IMR-90 (cell line): Measurements from ENCODE around the gene P2RY2. TPM values are rescaled to one million over a fixed set of nuclear protein-coding genes. Genes with fewer than 3 reads are reported as not detected.

ENCODE experiments used
- ATAC-seq: fragments of 200-7000 bp; cut with Tn5 transposase; 2 replicates; pipeline ENCODE4 v1.9.1; 2020; ENCODE audit warnings: low read depth, mild to moderate bottlenecking, moderate library complexity
- BruUV-seq: library from RNA; stranded (reverse); fragments of 400-500 nt; replicated peaks from 2 replicates; lab custom pipeline; 2021; lab: Mats Ljungman, UMichigan
- CTCF ChIA-PET: fragments of 300-600 bp; formaldehyde crosslinking; extraction: SDS; loops from one replicate; lab custom pipeline; 2021; ENCODE audit warnings: antibody characterized with exemption; lab: Yijun Ruan, JAX
- POLR2A ChIA-PET: fragments of 300-600 bp; sonication (Branson Sonifier 250); formaldehyde crosslinking; loops from one replicate; lab custom pipeline; 2022; ENCODE audit warnings: antibody characterized with exemption; ENCODE audit not compliant: unreplicated experiment; lab: Charles Lee
- DNase-seq: peaks from one replicate; pipeline ENCODE4 v3.0.0; 2013
- H2AFZ ChIP-seq: replicated peaks from 2 replicates; pipeline ENCODE3; 2013; ENCODE audit warnings: low read length, mild to moderate bottlenecking; ENCODE audit not compliant: poor library complexity
- H2AK5ac ChIP-seq: 2 replicates; pipeline ENCODE4 v1.6.1; 2013; ENCODE audit warnings: low read depth, low read length, inconsistent platforms
- H2AK9ac ChIP-seq: replicated peaks from 2 replicates; pipeline ENCODE3; 2013; ENCODE audit warnings: mild to moderate bottlenecking, low read depth, low read length, moderate library complexity; ENCODE audit not compliant: poor library complexity
- H2BK120ac ChIP-seq: 2 replicates; pipeline ENCODE4 v1.6.1; 2013; ENCODE audit warnings: low read depth, low read length, inconsistent platforms
- H2BK15ac ChIP-seq: 3 replicates; pipeline ENCODE4 v1.6.1; 2013; ENCODE audit warnings: low read depth, low read length, inconsistent platforms
- H2BK20ac ChIP-seq: 2 replicates; pipeline ENCODE4 v1.6.1; 2013; ENCODE audit warnings: low read depth, mild to moderate bottlenecking, inconsistent platforms, low read length, moderate library complexity
- H2BK5ac ChIP-seq: 2 replicates; pipeline ENCODE4 v1.6.1; 2013; ENCODE audit warnings: mild to moderate bottlenecking, low read depth, low read length, inconsistent platforms; ENCODE audit not compliant: poor library complexity, severe bottlenecking
- H3K14ac ChIP-seq: replicated peaks from 2 replicates; pipeline ENCODE4 v1.6.1; 2013; ENCODE audit warnings: low read depth, low read length, inconsistent platforms
- H3K18ac ChIP-seq: 2 replicates; pipeline ENCODE4 v1.6.1; 2013; ENCODE audit warnings: low read depth, low read length, control low read depth
- H3K23ac ChIP-seq: 2 replicates; pipeline ENCODE4 v1.6.1; 2013; ENCODE audit warnings: low read depth, low read length, inconsistent platforms
- H3K27ac ChIP-seq: 2 replicates; pipeline ENCODE4 v1.5.1; 2013; ENCODE audit warnings: mild to moderate bottlenecking, control low read depth, low read length; ENCODE audit not compliant: insufficient read depth
- H3K27me3 ChIP-seq: 2 replicates; pipeline ENCODE4 v1.6.1; 2013; ENCODE audit warnings: low read length; ENCODE audit not compliant: control insufficient read depth, insufficient read depth
- H3K36me3 ChIP-seq: 2 replicates; pipeline ENCODE4 v1.6.1; 2013; ENCODE audit warnings: low read length, mixed read lengths; ENCODE audit not compliant: control insufficient read depth, insufficient read depth
- H3K4ac ChIP-seq: 2 replicates; pipeline ENCODE4 v1.6.1; 2013; ENCODE audit warnings: low read depth, low read length, inconsistent platforms
- H3K4me1 ChIP-seq: 2 replicates; pipeline ENCODE4 v1.6.1; 2013; ENCODE audit warnings: low read length, mixed read lengths; ENCODE audit not compliant: control insufficient read depth, insufficient read depth
- H3K4me2 ChIP-seq: 2 replicates; pipeline ENCODE4 v1.6.1; 2013; ENCODE audit warnings: low read depth, mild to moderate bottlenecking, control low read depth, low read length, moderate library complexity
- H3K4me3 ChIP-seq: 2 replicates; pipeline ENCODE4 v1.5.1; 2013; ENCODE audit warnings: low read depth, mild to moderate bottlenecking, control low read depth, low read length, moderate library complexity; ENCODE audit not compliant: insufficient read depth
- H3K56ac ChIP-seq: 2 replicates; pipeline ENCODE4 v1.6.1; 2013; ENCODE audit warnings: low read length, inconsistent platforms; ENCODE audit not compliant: insufficient read depth; ENCODE audit errors: extremely low read depth
- H3K79me1 ChIP-seq, 2 experiments: 2 replicates each; pipeline ENCODE4 v1.6.1; 2013; ENCODE audit warnings: low read length in 2 of 2, inconsistent platforms in 1 of 2, low read depth in 1 of 2
- H3K9ac ChIP-seq: 2 replicates; pipeline ENCODE4 v1.6.1; 2013; ENCODE audit warnings: low read depth, low read length, control low read depth
- H3K9me1 ChIP-seq: 2 replicates; pipeline ENCODE4 v1.6.1; 2013; ENCODE audit warnings: low read length, inconsistent platforms; ENCODE audit not compliant: insufficient read depth
- H3K9me3 ChIP-seq: 2 replicates; pipeline ENCODE4 v1.6.1; 2013; ENCODE audit warnings: low read length; ENCODE audit not compliant: control insufficient read depth, insufficient read depth
- H4K20me1 ChIP-seq: 2 replicates; pipeline ENCODE4 v1.6.1; 2013; ENCODE audit warnings: low read length, inconsistent platforms; ENCODE audit not compliant: insufficient read depth
- H4K5ac ChIP-seq: 2 replicates; pipeline ENCODE4 v1.6.1; 2013; ENCODE audit warnings: mild to moderate bottlenecking, low read depth, low read length, control low read depth
- H4K8ac ChIP-seq, 2 experiments: 2 replicates each; pipeline ENCODE4 v1.6.1; 2013; ENCODE audit warnings: low read depth in 2 of 2, low read length in 2 of 2, control low read depth in 1 of 2, inconsistent platforms in 1 of 2
- H4K91ac ChIP-seq: 2 replicates; pipeline ENCODE4 v1.6.1; 2013; ENCODE audit warnings: low read depth, low read length, inconsistent platforms; ENCODE audit not compliant: insufficient read depth
- BHLHE40 ChIP-seq: fragments of 150-350 bp; IDR thresholded peaks from 2 replicates; pipeline ENCODE4 v1.6.1; 2016; ENCODE audit warnings: mild to moderate bottlenecking, low read depth, low read length
- CEBPB ChIP-seq: IDR thresholded peaks from 2 replicates; pipeline ENCODE4 v1.6.1; 2012; ENCODE audit warnings: low read depth, low read length, improper control_type of control experiment
- CHD1 ChIP-seq: IDR thresholded peaks from 2 replicates; pipeline ENCODE4 v1.6.1; 2012; ENCODE audit warnings: low read depth, low read length, improper control_type of control experiment
- ELK1 ChIP-seq: fragments of 150-350 bp; IDR thresholded peaks from 2 replicates; pipeline ENCODE4 v1.6.1; 2016; ENCODE audit warnings: low read depth, mild to moderate bottlenecking, low read length, moderate library complexity, borderline replicate concordance
- FOS ChIP-seq: fragments of 150-350 bp; IDR thresholded peaks from 2 replicates; pipeline ENCODE4 v1.6.1; 2016; ENCODE audit warnings: low read depth, low read length
- MAFK ChIP-seq: IDR thresholded peaks from 2 replicates; pipeline ENCODE4 v1.6.1; 2012; ENCODE audit warnings: low read depth, low read length, improper control_type of control experiment
- MAZ ChIP-seq: IDR thresholded peaks from 2 replicates; pipeline ENCODE4 v1.6.1; 2012; ENCODE audit warnings: low read depth, mild to moderate bottlenecking, low read length, improper control_type of control experiment, moderate library complexity, borderline replicate concordance
- NFE2L2 ChIP-seq: fragments of 150-350 bp; IDR thresholded peaks from 2 replicates; pipeline ENCODE4 v1.6.1; 2016; ENCODE audit warnings: low read depth, mild to moderate bottlenecking, low read length
- POLR2A ChIP-seq: IDR thresholded peaks from 2 replicates; pipeline ENCODE4 v1.6.1; 2012; ENCODE audit warnings: mild to moderate bottlenecking, low read depth, low read length
- RCOR1 ChIP-seq: IDR thresholded peaks from 2 replicates; pipeline ENCODE4 v1.6.1; 2012; ENCODE audit warnings: mild to moderate bottlenecking, low read length, improper control_type of control experiment; ENCODE audit not compliant: insufficient replicate concordance
- RFX5 ChIP-seq: IDR thresholded peaks from 2 replicates; pipeline ENCODE4 v1.8.0; 2012; ENCODE audit warnings: low read depth, mild to moderate bottlenecking, low read length, moderate library complexity
- SMC3 ChIP-seq: fragments of 150-350 bp; IDR thresholded peaks from 2 replicates; pipeline ENCODE4 v1.6.1; 2016; ENCODE audit warnings: low read depth, mild to moderate bottlenecking, antibody characterized with exemption, low read length, moderate library complexity
- WGBS, 2 experiments: methylation state at CpG; one replicate each; pipeline versions ENCODE4 v1.1.5 to v1.1.7; 2013; ENCODE audit warnings: missing lambda C conversion rate in 2 of 2; ENCODE audit not compliant: insufficient read length in 1 of 2; ENCODE audit errors: extremely low coverage in 2 of 2; 5-methylcytosine and 5-hydroxymethylcytosine counted together
- dilution Hi-C: fragments of 300-500 bp; cut with HindIII; formaldehyde crosslinking; loops from one replicate; pipeline ENCODE4 v1.14.3; 2018; ENCODE audit warnings: low sequenced_read_pairs; ENCODE audit not compliant: unreplicated experiment
- in situ Hi-C: fragments of 300-500 bp; cut with MboI; formaldehyde crosslinking; loops from 3 replicates; pipeline ENCODE4 v1.14.3; 2019; ENCODE audit warnings: low sequenced_read_pairs, inconsistent platforms, mixed read lengths
- intact Hi-C: fragments of 100-400 bp; cut with micrococcal nuclease; formaldehyde crosslinking; loops from 2 replicates; pipeline ENCODE4 v1.10.0; 2022
- polyA plus RNA-seq, 3 experiments: library from polyadenylated mRNA; depleted of rRNA; stranded (reverse); fragments of >200 nt; gene quantifications; 2 replicates each; pipeline ENCODE4 v1.2.3, GENCODE V29; 2012; ENCODE audit warnings: low replicate concordance in 1 of 3
- total RNA-seq: library from RNA; depleted of rRNA; stranded (reverse); fragments of >200 nt; gene quantifications from 2 replicates; pipeline ENCODE4 v1.2.3, GENCODE V29; 2012
- TF ChIP-seq, protein P1 (sequence below): conservative IDR thresholded peaks from 2 replicates; pipeline ENCODE4 v1.5.1; 2012; ENCODE audit warnings: mild to moderate bottlenecking, low read depth, low read length, improper control_type of control experiment
- TF ChIP-seq, protein P2 (sequence below): fragments of 150-350 bp; IDR thresholded peaks from 2 replicates; pipeline ENCODE4 v1.6.1; 2017; ENCODE audit warnings: mild to moderate bottlenecking, antibody characterized with exemption, low read length, low read depth

Gene P2RY2
- total and polyA plus RNA-seq, 2 of the 4 experiments (the other 2 are of a cell fraction) = not detected

DNA sequence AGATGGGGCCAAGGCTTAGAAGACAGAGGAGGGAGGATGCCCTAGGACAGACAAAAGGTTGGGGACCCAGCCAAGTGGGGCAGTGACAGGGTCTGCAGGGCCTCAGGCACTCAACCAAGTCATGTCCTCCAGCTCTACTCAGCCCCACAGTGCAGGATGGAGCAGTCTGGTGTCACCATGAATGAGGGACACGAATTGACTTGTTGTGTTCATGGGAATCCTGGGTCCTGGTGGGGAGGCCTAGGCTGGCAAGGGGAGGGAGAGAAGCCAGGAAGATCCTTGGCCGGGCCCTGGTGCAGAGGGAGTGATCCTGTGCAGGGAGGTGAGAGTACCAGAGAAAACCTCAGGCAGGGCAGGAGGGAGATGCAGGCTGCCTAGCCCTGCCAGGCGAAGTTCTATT lies 66.0 kb downstream of the P2RY2 start:
- H4K5ac ChIP-seq = no peak overlapping the region
- no peaks in the 10 kb centered on the region for H3K79me1 ChIP-seq
- H2BK120ac ChIP-seq = no peak overlapping the region
- no CpG with 5 or more reads among the region's 3 CpGs for WGBS, 2 experiments
- CTCF ChIA-PET = no interaction called here
- peaks cover 4% of the 10 kb centered on the region for H3K9me1 ChIP-seq
- no peak overlapping the region for H2BK5ac ChIP-seq
- H2AK9ac ChIP-seq = no peak overlapping the region
- H4K91ac ChIP-seq = no peak overlapping the region
- no peak overlapping the region for H2AK5ac ChIP-seq
- no peak overlapping the region for H3K23ac ChIP-seq
- no peaks in the 10 kb centered on the region for H4K20me1 ChIP-seq
- H3K27me3 ChIP-seq = peaks cover 16% of the 10 kb centered on the region; the same call in 1 of the 2 replicates
- H2BK15ac ChIP-seq = no peak overlapping the region
- H3K4ac ChIP-seq = no peak overlapping the region
- H3K9me3 ChIP-seq = no peaks in the 10 kb centered on the region
- ATAC-seq (no peak), DNase-seq (no peak)
- no TSS peak for BruUV-seq
- H3K27ac ChIP-seq = no peak overlapping the region
- intact Hi-C loops (no loop called here), in situ Hi-C loops (loop anchor here (10.0 kb wide), 1 partner anchor 559 kb away; no protein-coding TSS in a partner anchor), dilution Hi-C loops (no loop called here)
- no peak overlapping the region for H2AFZ ChIP-seq
- no peak overlapping the region for H3K18ac ChIP-seq
- H2BK20ac ChIP-seq = no peak overlapping the region
- no peaks in the 10 kb centered on the region for H3K36me3 ChIP-seq
- H3K4me1 ChIP-seq = peaks cover 5% of the 10 kb centered on the region
- H3K56ac ChIP-seq = no peak overlapping the region
- H3K14ac ChIP-seq = no peak overlapping the region
- no peak overlapping the region for H3K4me2 ChIP-seq
- POLR2A ChIA-PET = no interaction called here
- H3K9ac ChIP-seq = no peak overlapping the region
- no peak overlapping the region for H3K4me3 ChIP-seq
- no peak overlapping the region for H4K8ac ChIP-seq
- TF ChIP-seq SMC3 (no peak), FOS (no peak), POLR2A (no peak), MAFK (no peak), ELK1 (no peak), MAZ (no peak), RFX5 (no peak), NFE2L2 (no peak), CEBPB (no peak), CHD1 (no peak), BHLHE40 (no peak), RCOR1 (no peak)
- TF ChIP-seq, protein P1, sequence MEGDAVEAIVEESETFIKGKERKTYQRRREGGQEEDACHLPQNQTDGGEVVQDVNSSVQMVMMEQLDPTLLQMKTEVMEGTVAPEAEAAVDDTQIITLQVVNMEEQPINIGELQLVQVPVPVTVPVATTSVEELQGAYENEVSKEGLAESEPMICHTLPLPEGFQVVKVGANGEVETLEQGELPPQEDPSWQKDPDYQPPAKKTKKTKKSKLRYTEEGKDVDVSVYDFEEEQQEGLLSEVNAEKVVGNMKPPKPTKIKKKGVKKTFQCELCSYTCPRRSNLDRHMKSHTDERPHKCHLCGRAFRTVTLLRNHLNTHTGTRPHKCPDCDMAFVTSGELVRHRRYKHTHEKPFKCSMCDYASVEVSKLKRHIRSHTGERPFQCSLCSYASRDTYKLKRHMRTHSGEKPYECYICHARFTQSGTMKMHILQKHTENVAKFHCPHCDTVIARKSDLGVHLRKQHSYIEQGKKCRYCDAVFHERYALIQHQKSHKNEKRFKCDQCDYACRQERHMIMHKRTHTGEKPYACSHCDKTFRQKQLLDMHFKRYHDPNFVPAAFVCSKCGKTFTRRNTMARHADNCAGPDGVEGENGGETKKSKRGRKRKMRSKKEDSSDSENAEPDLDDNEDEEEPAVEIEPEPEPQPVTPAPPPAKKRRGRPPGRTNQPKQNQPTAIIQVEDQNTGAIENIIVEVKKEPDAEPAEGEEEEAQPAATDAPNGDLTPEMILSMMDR = no peak
- TF ChIP-seq, protein P2, sequence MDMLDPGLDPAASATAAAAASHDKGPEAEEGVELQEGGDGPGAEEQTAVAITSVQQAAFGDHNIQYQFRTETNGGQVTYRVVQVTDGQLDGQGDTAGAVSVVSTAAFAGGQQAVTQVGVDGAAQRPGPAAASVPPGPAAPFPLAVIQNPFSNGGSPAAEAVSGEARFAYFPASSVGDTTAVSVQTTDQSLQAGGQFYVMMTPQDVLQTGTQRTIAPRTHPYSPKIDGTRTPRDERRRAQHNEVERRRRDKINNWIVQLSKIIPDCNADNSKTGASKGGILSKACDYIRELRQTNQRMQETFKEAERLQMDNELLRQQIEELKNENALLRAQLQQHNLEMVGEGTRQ = no peak
